Measurements from ENCODE around the gene GRAMD1B.

The GRAMD1B gene

GRCh38 chr11:123475469-123475868 lies 45.4 kb downstream of the GRAMD1B start:
- DNase-seq (ENCODE audit: low read depth in 3 of 3): no peak

GRCh38 chr11:123477205-123477907 lies 47.3 kb downstream of the GRAMD1B start:
- no peak for DNase-seq (ENCODE audit: low read depth in 3 of 3)

- DNase-seq (ENCODE audit: low read depth in 3 of 3): no peak
These were observed 48.4 kb downstream of the GRAMD1B start for GRCh38 chr11:123478352-123478987.

GRCh38 chr11:123479048-123479837 lies 49.2 kb downstream of the GRAMD1B start:
- no peak for DNase-seq (ENCODE audit: low read depth in 3 of 3)

- no peak for DNase-seq (ENCODE audit: low read depth in 3 of 3)
These were observed 50.3 kb downstream of the GRAMD1B start for GRCh38 chr11:123480290-123480815.

GRCh38 chr11:123480882-123481281 lies 50.8 kb downstream of the GRAMD1B start:
- no peak for DNase-seq (ENCODE audit: low read depth in 3 of 3)

- DNase-seq (ENCODE audit: low read depth in 3 of 3): no peak
These were observed 51.6 kb downstream of the GRAMD1B start for GRCh38 chr11:123481640-123482039.

DNA sequence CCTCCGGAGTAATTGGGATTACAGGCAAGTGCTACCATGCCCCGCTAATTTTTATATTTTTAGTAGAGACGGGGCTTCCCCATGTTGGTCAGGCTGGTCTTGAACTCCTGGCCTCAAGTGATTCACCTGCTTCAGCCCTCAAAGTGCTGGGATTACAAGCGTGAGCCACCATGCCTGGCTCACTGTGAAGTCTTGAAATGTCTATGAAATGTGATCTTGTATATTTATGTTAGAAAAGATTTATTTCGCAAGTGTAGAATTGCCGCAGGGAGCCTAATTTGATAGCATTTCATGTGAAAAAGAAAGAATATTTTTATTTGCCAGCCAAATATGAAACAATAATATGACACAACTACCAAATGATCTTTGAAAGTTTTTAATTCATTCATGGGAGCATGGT lies 52.1 kb downstream of the GRAMD1B start:
- no peak for DNase-seq (ENCODE audit: low read depth in 3 of 3)

GRCh38 chr11:123483058-123483457 lies 53.0 kb downstream of the GRAMD1B start:
- DNase-seq (ENCODE audit: low read depth in 3 of 3): no peak

DNA sequence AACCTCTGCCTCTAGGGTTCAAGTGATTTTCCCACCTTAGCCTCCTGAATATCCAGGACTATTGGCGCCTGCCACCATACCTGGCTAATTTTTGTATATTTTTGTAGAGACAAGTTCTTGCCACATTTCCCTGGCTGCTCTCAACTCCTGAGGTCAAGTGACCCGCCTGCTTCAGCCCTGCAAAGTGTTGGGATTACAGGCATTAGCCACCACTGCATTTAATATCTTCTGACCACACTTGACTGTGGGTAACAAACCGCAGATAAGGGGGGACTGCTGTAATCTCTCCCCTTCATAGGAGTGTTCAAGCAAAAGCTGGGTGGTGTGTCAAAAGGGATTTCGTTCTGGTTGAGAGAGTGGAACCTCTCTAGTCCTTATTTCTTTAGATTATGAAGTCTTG lies 53.4 kb downstream of the GRAMD1B start:
- DNase-seq (ENCODE audit: low read depth in 3 of 3): no peak

- DNase-seq (ENCODE audit: low read depth in 3 of 3): no peak
These were observed 54.4 kb downstream of the GRAMD1B start for GRCh38 chr11:123484448-123484847.

DNA sequence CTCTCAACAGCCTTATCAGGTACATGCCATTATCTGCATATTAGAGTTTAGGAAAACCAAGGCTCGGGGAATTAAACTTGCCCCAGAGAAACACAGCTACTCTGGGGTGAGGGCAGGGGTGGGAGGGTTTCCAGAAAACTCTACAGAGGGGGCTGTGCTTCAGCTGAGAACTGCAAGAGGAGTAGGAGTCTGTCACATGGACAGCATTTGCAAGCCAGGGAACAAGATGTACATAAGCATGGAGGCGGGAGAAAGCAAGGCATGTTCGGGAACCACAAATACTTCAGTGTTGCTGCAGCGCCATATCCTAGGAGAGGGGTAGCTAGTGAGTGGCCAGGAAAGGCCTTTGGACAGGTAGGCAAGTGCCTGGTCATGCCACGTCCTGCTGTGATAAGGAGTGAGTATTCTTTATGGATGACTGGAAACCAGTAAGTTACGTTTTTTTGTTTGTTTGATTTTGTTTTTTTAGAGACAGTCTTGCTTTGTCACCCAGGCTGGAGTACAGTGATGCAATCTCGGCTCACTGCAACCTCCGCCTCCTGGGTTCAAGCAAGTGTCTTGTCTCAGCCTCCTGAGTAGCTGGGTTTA lies 57.2 kb downstream of the GRAMD1B start:
- no peak for DNase-seq (ENCODE audit: low read depth in 3 of 3)

GRCh38 chr11:123490527-123490926 lies 60.5 kb downstream of the GRAMD1B start:
- no peak for DNase-seq (ENCODE audit: low read depth in 3 of 3)

DNA sequence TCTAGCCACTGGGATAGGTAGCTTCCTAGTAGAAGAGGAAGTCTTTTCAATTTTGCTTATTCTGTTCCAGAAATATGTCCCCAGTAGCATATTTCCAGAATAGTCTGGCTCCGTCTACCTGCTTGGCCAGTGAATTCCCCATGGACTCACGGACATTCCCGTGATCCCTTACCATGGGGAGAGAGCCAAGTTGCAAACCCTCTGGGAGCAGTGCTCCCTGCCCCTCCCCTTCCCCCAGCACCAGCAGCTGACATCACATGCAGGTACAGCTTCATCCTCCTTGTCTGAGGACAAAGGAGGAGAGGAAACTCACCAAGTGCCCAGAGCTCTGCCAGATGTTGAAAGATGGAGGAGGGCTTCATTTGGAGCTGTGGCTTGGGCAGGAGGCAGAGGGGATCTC lies 61.2 kb downstream of the GRAMD1B start:
- no peak for DNase-seq (ENCODE audit: low read depth in 3 of 3)

DNA sequence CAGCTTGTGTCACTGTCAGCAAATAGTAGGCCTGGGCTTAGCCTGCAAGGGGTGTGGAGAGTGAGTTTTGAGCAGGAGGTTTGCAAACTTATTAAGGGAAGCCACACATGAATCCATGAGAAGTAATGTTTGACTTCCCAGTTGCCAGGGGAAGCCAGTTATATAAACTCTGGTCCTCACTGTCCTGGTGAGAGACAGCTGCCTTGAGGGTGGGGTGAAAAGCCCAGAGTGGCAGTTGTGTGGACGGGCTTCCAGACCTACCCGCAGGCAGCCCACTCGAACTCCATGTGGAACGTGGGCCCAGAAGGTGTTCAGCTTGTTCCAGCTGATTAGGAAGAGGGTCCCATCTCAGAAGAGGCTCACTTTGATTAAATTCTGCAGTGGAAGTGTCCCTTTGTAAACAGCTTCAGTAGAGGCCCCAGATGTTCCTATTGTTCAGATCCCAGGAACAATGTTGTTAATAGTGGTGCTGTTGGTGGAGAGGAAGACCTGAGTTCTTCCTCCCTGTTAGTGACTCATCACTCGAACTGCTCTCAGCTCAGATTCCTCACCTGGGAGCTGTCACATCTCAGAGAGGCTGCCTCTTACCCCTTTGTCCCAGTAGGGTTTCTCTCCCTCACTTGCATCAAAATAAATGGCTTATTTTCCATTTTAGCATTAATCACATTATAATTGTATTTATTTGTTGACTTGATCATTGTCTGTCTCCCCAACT lies 63.4 kb downstream of the GRAMD1B start:
- no peak for DNase-seq (ENCODE audit: low read depth in 3 of 3)

DNA sequence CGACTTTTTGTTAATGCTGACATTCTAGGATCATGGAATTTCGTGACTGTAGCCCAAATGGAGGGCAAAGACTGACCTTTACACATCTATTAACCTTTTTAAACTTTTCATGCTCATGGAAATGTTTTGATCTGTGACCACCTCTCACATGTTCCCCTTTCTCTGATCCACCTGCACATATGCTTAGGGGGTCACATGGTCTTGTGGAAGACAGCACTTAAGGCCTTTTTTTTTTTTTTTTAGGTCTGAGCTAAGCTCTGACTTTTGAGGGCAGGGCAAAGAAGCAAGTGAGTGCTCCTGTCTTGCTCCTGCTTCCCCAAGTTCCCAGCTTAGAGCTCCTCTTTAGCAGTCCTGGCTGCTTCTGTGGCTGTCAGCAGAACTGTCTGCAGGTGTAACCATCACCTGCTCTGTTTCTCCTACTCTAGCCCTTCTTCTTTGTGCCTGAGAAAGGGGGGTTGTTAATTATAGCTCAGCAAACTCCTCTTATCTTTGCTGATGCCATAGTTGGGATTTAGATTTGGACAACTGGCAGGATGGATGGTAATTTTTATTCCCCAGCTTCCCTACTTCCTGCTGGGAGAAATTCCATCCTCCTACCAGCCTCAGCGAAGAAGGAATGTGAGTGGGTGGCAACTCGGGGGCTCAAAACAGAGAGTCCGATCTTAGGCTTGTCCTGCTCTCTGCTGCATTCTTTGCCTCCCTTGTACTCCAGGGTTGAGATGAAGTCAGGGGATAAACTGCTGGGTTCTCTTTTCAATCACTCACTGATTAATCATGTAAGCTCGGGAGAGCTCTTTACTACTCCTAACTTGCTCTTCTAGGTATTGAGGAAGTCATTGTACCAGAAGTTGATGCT lies 64.4 kb downstream of the GRAMD1B start:
- DNase-seq (ENCODE audit: low read depth in 3 of 3): no peak

- no peak for DNase-seq (ENCODE audit: low read depth in 3 of 3)
These were observed 74.3 kb downstream of the GRAMD1B start for GRCh38 chr11:123504401-123504800.

GRCh38 chr11:123505546-123506299 lies 75.7 kb downstream of the GRAMD1B start:
- no peak for DNase-seq (ENCODE audit: low read depth in 3 of 3)

GRCh38 chr11:123507043-123507442 lies 77.0 kb downstream of the GRAMD1B start:
- no peak for DNase-seq (ENCODE audit: low read depth in 3 of 3)

Data from stimulated activated CD4-positive, alpha-beta T cell treated with anti-CD3 and anti-CD28 coated beads, TNF-alpha, amount 100 ng/mL, for 4 hours (primary cell).